HL-60 (cell line): ENCODE data around the gene ENTHD1.

Experiments
- DNase-seq, 2 experiments: peaks; one replicate each; pipeline ENCODE4 v3.0.0-alpha.2; 2010 to 2020; ENCODE audit warnings: low read depth in 1 of 2, low spot score in 1 of 2
- H3K27ac ChIP-seq: fragments of 250-450 bp; sonication (Bioruptor Pico); replicated peaks from 2 replicates; pipeline ENCODE4 v1.5.1; 2020; ENCODE audit warnings: mild to moderate bottlenecking, moderate library complexity
- H3K27me3 ChIP-seq: fragments of 250-450 bp; sonication (Bioruptor Pico); 2 replicates; pipeline ENCODE4 v1.5.1; 2021; ENCODE audit warnings: mild to moderate bottlenecking, moderate library complexity; ENCODE audit not compliant: insufficient read depth, poor library complexity, severe bottlenecking
- H3K4me3 ChIP-seq: replicated peaks from 2 replicates; pipeline ENCODE4 v1.5.1; 2011; ENCODE audit warnings: mild to moderate bottlenecking, control low read depth, low read length; ENCODE audit not compliant: insufficient read depth
- GABPA ChIP-seq: IDR thresholded peaks from 2 replicates; pipeline ENCODE4 v1.6.1; 2012; ENCODE audit warnings: low read depth
- POLR2AphosphoS5 ChIP-seq: IDR thresholded peaks from 2 replicates; pipeline ENCODE4 v1.6.1; 2012; ENCODE audit warnings: low read depth
- SPI1 ChIP-seq: IDR thresholded peaks from 2 replicates; pipeline ENCODE4 v1.6.1; 2012; ENCODE audit warnings: low read depth, mild to moderate bottlenecking, borderline replicate concordance
- TF ChIP-seq, protein P1 (sequence below): IDR thresholded peaks from one replicate; pipeline ENCODE4 v1.5.1; 2011; ENCODE audit warnings: low read length, control low read depth, inconsistent platforms; ENCODE audit not compliant: insufficient read depth
- TF ChIP-seq, protein P2 (sequence below): IDR thresholded peaks from 2 replicates; pipeline ENCODE4 v1.6.1; 2012; ENCODE audit warnings: low read depth; ENCODE audit not compliant: insufficient replicate concordance

The ENTHD1 gene

DNA sequence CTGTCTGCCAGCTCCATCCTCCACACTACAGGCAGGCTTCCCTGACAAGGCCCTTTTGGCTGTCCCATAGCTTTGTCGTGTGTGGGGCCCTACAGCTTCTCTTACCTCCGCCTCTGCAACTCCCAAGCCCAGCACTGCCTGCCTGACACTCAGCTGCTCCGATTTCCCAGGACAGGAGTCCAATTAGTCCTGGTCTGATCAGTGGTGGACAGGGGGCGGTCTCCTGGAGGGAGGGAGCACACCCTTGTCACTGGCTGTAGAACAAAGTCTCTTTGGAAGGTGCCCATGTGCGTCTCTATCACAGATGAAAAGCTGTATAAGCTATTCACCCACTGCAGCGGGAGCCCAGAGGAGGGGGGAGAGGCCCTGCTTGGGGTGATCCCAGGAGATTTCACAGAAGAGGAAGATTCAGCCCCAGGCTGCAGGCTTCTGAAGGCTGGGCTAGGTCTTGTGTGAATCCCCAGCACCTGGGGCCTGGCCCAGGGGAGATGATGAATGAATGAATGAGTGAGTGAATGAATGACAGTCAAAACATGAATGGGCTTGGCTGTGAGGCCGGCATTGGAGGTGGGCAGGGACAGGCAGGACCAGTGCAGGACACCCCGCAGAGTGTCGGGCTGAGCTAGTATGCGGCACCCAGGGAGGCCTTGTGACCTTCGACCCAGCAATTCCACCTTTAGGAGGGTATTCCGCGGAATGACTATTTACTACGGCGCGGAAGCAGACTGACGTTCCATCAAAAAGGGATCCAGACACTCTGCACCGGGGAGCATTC is 180.6 kb downstream of the ENTHD1 start:
- Histone ChIP-seq H3K27me3 (peaks cover 5% of the 10 kb centered on the region), H3K27ac (no peak overlapping the region), H3K4me3 (no peak overlapping the region)
- no peak for DNase-seq
- TF ChIP-seq, protein P1, sequence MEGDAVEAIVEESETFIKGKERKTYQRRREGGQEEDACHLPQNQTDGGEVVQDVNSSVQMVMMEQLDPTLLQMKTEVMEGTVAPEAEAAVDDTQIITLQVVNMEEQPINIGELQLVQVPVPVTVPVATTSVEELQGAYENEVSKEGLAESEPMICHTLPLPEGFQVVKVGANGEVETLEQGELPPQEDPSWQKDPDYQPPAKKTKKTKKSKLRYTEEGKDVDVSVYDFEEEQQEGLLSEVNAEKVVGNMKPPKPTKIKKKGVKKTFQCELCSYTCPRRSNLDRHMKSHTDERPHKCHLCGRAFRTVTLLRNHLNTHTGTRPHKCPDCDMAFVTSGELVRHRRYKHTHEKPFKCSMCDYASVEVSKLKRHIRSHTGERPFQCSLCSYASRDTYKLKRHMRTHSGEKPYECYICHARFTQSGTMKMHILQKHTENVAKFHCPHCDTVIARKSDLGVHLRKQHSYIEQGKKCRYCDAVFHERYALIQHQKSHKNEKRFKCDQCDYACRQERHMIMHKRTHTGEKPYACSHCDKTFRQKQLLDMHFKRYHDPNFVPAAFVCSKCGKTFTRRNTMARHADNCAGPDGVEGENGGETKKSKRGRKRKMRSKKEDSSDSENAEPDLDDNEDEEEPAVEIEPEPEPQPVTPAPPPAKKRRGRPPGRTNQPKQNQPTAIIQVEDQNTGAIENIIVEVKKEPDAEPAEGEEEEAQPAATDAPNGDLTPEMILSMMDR = no peak
- TF ChIP-seq, protein P2, sequence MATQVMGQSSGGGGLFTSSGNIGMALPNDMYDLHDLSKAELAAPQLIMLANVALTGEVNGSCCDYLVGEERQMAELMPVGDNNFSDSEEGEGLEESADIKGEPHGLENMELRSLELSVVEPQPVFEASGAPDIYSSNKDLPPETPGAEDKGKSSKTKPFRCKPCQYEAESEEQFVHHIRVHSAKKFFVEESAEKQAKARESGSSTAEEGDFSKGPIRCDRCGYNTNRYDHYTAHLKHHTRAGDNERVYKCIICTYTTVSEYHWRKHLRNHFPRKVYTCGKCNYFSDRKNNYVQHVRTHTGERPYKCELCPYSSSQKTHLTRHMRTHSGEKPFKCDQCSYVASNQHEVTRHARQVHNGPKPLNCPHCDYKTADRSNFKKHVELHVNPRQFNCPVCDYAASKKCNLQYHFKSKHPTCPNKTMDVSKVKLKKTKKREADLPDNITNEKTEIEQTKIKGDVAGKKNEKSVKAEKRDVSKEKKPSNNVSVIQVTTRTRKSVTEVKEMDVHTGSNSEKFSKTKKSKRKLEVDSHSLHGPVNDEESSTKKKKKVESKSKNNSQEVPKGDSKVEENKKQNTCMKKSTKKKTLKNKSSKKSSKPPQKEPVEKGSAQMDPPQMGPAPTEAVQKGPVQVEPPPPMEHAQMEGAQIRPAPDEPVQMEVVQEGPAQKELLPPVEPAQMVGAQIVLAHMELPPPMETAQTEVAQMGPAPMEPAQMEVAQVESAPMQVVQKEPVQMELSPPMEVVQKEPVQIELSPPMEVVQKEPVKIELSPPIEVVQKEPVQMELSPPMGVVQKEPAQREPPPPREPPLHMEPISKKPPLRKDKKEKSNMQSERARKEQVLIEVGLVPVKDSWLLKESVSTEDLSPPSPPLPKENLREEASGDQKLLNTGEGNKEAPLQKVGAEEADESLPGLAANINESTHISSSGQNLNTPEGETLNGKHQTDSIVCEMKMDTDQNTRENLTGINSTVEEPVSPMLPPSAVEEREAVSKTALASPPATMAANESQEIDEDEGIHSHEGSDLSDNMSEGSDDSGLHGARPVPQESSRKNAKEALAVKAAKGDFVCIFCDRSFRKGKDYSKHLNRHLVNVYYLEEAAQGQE = no peak
- TF ChIP-seq GABPA (no peak), SPI1 (no peak), POLR2AphosphoS5 (no peak)

DNA sequence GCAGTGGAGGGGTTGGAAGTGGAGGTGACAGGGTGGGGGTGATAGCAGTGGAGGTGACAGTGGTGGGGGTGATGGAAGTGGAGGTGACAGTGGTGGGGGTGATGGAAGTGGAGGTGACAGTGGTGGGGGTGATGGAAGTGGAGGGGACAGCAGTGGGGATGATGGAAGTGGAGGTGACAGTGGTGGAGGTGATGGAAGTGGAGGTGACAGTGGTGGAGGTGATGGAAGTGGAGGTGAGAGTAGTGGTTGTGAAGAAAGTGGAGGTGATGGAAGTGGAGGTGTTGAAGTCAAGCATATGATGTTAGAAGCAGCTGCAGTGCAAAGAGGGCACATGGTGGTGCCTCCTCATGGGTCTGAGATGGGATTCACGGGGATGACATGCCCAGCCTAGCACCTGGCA is 181.5 kb downstream of the ENTHD1 start:
- no peak for TF ChIP-seq POLR2AphosphoS5
- no peak for TF ChIP-seq SPI1
- TF ChIP-seq, protein P1 = no peak
- TF ChIP-seq GABPA = no peak
- TF ChIP-seq, protein P2 = no peak
- Histone ChIP-seq H3K27ac (no peak overlapping the region), H3K4me3 (no peak overlapping the region), H3K27me3 (peaks cover 5% of the 10 kb centered on the region)
- no peak for DNase-seq

DNA sequence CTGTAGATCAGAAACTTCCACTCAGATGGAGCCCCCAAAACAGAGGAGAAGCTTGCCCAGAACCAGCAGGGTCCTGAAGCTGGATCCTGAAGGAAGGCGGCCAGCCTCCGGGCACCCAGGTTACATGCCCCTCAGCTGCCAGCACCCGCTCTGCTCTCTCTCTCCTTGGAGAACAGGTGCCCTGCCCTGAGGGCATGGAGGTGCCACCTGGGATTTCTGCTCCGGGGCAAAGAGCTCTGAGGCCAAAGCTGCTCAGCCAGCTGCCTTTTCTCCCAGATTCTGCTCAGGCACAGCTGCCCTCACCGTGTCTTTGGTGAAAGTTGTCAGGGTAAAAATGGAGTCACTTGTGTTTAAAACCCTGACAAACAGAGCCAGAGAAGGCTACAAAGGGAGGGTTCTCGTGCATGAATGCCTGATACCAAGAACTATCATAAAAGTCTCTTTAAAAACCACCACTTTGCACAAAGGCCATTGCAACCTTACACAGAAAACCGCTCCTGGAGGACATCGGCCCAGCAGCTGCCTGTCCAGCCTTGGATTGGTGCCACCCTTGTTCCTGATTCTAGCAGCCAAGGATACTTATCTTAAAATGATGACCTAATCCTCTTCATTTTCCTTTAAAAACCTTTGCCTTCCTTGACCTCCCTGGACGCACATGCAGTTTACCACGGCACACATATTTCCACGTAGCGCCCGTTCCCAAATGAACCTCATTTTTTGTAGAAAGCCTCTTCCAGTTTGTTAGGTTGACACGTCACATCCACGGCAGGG is 183.0 kb downstream of the ENTHD1 start:
- Histone ChIP-seq H3K27me3 (peaks cover 5% of the 10 kb centered on the region), H3K27ac (no peak overlapping the region), H3K4me3 (no peak overlapping the region)
- DNase-seq = no peak
- TF ChIP-seq GABPA (no peak), POLR2AphosphoS5 (no peak)

DNA sequence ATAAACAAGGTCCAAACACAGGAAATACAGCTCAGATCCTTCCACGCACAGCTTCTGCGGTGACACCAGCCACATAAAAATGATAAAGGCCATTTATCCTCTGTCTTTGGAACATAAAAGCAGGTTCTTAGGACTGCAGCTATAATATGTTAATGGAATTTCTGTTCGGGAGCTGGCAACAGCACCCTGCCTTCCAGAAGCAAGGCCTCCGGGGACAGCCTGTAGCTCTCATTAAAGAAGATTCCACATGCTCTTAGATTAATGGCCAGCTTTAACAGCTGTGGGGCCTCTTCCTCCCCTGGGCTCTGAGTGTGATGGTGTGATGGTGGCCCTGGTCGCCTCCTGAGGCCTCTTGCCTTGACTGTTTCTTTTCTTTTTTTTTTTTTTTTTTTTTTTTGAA is 185.7 kb downstream of the ENTHD1 start:
- TF ChIP-seq POLR2AphosphoS5 = no peak
- TF ChIP-seq, protein P1 = no peak
- TF ChIP-seq GABPA = no peak
- no peak overlapping the region for H3K4me3 ChIP-seq
- no peak for DNase-seq
- peaks cover 5% of the 10 kb centered on the region for H3K27me3 ChIP-seq
- no peak overlapping the region for H3K27ac ChIP-seq
